HG02759 (cell line): Measurements from ENCODE around the gene HLA-A.

ENCODE experiments used
- ATAC-seq: cut with Tn5 transposase; IDR thresholded peaks from one replicate; pipeline ENCODE4 v1.9.1; 2021; ENCODE audit warnings: mild to moderate bottlenecking, moderate library complexity; ENCODE audit not compliant: unreplicated experiment

Gene HLA-A

GRCh38 chr6:29933955-29934354 lies 8.4 kb upstream of the HLA-A start:
- ATAC-seq, result no peak

GRCh38 chr6:29935273-29935955 lies 6.9 kb upstream of the HLA-A start:
- ATAC-seq, result no peak

- ATAC-seq, result no peak
These were observed 3.4 kb upstream of the HLA-A start for GRCh38 chr6:29938746-29939508.

GRCh38 chr6:29941016-29941415 lies 1.3 kb upstream of the HLA-A start:
- no peak for ATAC-seq

- no peak for ATAC-seq
These were observed 861 bp upstream of the HLA-A start for GRCh38 chr6:29941471-29941870.

- ATAC-seq, result no peak
These were observed 437 bp upstream of the HLA-A start for GRCh38 chr6:29941916-29942274.

- ATAC-seq, result peak; percentile 14
These were observed 978 bp downstream of the HLA-A start for GRCh38 chr6:29943053-29943966.

GRCh38 chr6:29945281-29945820 lies 3.0 kb downstream of the HLA-A start:
- ATAC-seq, result no peak

- ATAC-seq, result no peak
These were observed 4.1 kb downstream of the HLA-A start for GRCh38 chr6:29946223-29947076.

GRCh38 chr6:29947077-29947980 lies 5.0 kb downstream of the HLA-A start:
- ATAC-seq, result no peak

GRCh38 chr6:29948277-29948676 lies 5.9 kb downstream of the HLA-A start:
- no peak for ATAC-seq

- ATAC-seq, result no peak
These were observed 7.6 kb downstream of the HLA-A start for GRCh38 chr6:29949934-29950333.

GRCh38 chr6:29951882-29952281 lies 9.6 kb downstream of the HLA-A start:
- no peak for ATAC-seq

- ATAC-seq, result no peak
These were observed 10.7 kb downstream of the HLA-A start for GRCh38 chr6:29953001-29953441.

- no peak for ATAC-seq
These were observed 11.4 kb downstream of the HLA-A start for GRCh38 chr6:29953686-29954085.

GRCh38 chr6:29954272-29954671 lies 11.9 kb downstream of the HLA-A start:
- no peak for ATAC-seq

GRCh38 chr6:29955783-29956182 lies 13.5 kb downstream of the HLA-A start:
- ATAC-seq, result no peak

GRCh38 chr6:29956518-29956917 lies 14.2 kb downstream of the HLA-A start:
- ATAC-seq, result no peak

GRCh38 chr6:29958046-29958445 lies 15.7 kb downstream of the HLA-A start:
- no peak for ATAC-seq
